Measurements from ENCODE around the gene NSF. TPM values are rescaled to one million over a fixed set of nuclear protein-coding genes. Genes with fewer than 3 reads are reported as not detected.

The NSF gene
- total and polyA plus RNA-seq, 4 experiments from 2014 or later = 14.6 to 67.3 (median 43.9) TPM

DNA sequence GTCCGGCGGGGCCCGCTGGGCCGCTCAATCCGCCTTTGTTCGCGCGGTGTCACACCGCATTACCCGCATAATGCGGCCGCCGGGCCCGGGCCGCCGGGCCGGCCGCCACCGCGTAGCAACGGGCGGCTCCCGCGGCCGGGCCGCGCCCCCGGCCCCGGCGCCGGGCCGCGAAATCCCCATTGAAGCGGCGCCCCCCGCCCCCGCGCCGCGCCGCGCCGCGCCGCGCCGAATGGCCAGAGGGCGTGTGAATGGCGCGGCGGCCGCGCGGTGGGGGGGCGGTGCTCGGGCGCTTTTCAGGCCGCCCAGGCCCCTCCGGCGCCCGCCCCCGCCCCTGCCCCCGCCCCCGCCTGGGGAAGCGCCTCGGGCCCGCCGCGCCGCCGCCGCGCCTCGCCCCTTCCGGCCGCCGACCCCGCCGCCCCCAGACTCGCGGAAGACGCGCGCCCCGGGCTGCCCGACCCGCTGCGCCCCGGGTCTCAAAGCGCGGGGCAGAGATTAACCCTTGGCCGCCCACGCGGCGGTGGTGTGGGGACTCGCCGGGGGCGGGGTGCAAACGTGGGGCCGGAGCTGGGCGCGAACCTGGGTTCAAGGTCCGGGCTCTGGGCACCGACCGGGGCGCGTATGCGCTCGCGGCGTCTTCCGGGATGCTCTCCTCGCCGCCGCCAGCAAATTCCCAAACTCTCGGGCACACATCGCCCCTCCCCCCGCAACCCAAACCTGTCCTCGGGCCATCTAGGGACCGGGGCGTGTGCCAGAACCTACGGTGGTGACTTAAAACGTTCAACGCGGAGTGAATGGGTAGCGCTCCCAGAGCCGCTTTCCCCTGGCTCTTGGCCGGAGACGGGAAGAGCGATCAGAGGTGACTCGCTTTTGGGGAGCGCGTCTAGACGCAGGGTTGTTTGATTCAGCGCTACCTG, 181.3 kb downstream of the NSF start:
- Mint-ChIP-seq H3K27ac (no peak overlapping the region), H3K36me3 (no peaks in the 10 kb centered on the region), H3K4me1 (peaks cover 5 to 25% (median 13%) of the 10 kb centered on the region in 4 donors), H3K27me3 (peaks cover 18 to 36% of the 10 kb centered on the region in 2 donors), H3K4me3 (peak overlapping the region; percentile 74 to 86 (median 78)), H3K9me3 (no peaks in the 10 kb centered on the region)
- peak in 1 of 5 donors; percentile 13 for DNase-seq
- H3K27ac ChIP-seq (ENCODE audit: low read depth, low read length) = no peak overlapping the region
- H3K27me3 ChIP-seq (ENCODE audit: insufficient read depth, low read length) = peaks cover 26% of the 10 kb centered on the region
- ChIA-PET CTCF (ENCODE audit: partially characterized antibody) (interaction anchor here (1.0 kb wide), 1 partner anchor 18 kb away, joined by 3 read pairs; no protein-coding TSS in a partner anchor), POLR2A (ENCODE audit: partially characterized antibody) (no interaction called here)
- no peaks in the 10 kb centered on the region for H3K36me3 ChIP-seq (ENCODE audit: insufficient read depth, low read length)
- no peaks in the 10 kb centered on the region for H3K9me3 ChIP-seq (ENCODE audit: control insufficient read depth in 1 of 2, low read length in 2 of 2)
- H3K4me1 ChIP-seq (ENCODE audit: insufficient read depth, low read length) = peaks cover 19% of the 10 kb centered on the region
- intact Hi-C loops (cut with micrococcal nuclease) = no loop called here
- peak overlapping the region; percentile 11 to 40 for H3K4me3 ChIP-seq (ENCODE audit: low read length in 2 of 2)

DNA sequence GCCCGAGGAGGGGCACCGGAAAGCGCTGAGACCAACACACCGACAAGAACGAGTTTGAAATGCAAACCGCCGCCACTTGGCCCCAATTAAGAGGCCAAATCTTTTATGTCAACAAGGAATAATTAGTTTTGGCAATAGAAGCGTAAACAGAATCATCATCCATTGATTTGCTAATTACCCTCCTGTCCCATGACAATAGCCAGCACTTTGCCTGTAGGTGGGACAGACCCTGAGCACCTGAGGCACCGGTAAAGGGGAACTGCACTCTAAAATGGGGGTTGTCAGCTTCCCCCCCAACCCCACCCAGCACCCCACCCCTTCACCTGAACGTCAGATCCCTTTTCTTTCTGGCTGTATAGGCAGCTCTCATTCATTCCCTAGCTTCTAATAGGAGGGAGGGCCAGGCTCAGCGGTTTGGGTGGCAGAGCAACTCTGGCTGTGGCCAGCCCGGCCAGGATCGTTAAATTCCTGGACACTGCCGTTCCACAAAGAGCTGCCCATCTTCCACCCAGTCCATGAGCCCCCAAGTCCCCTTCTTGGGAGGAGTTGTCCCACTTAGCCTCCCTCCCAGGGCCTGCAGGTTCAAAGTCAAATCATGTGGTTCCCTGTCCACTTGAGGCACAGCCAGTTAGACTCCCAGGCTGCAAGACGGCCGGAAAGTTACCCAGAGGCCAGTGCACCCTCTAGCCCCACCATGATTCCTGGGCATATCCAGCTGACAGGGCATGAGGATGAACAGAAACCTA, 182.2 kb downstream of the NSF start:
- H3K27me3 ChIP-seq (ENCODE audit: insufficient read depth, low read length) = peaks cover 26% of the 10 kb centered on the region
- peak overlapping the region; percentile 11 to 40 for H3K4me3 ChIP-seq (ENCODE audit: low read length in 2 of 2)
- H3K4me1 ChIP-seq (ENCODE audit: insufficient read depth, low read length) = peaks cover 19% of the 10 kb centered on the region
- no peaks in the 10 kb centered on the region for H3K36me3 Mint-ChIP-seq
- intact Hi-C loops (cut with micrococcal nuclease) = no loop called here
- no peak overlapping the region for H3K27ac ChIP-seq (ENCODE audit: low read depth, low read length)
- H3K27me3 Mint-ChIP-seq = peaks cover 16 to 35% of the 10 kb centered on the region in 2 donors
- no peak for DNase-seq
- CTCF ChIA-PET (ENCODE audit: partially characterized antibody) = interaction anchor here (1.0 kb wide), 1 partner anchor 19 kb away, joined by 3 read pairs; no protein-coding TSS in a partner anchor
- peak overlapping the region; percentile 74 to 86 (median 78) for H3K4me3 Mint-ChIP-seq
- H3K36me3 ChIP-seq (ENCODE audit: insufficient read depth, low read length) = no peaks in the 10 kb centered on the region
- H3K9me3 Mint-ChIP-seq = no peaks in the 10 kb centered on the region
- POLR2A ChIA-PET (ENCODE audit: partially characterized antibody) = no interaction called here
- peaks cover 4 to 25% (median 13%) of the 10 kb centered on the region in 4 donors for H3K4me1 Mint-ChIP-seq
- H3K27ac Mint-ChIP-seq = no peak overlapping the region
- H3K9me3 ChIP-seq (ENCODE audit: control insufficient read depth in 1 of 2, low read length in 2 of 2) = no peaks in the 10 kb centered on the region

GRCh38 chr17:46773221-46773605, 182.7 kb downstream of the NSF start:
- Mint-ChIP-seq H3K4me1 (peaks cover 4 to 25% (median 13%) of the 10 kb centered on the region in 4 donors), H3K4me3 (peak overlapping the region in 5 of 8 donors; percentile 39 to 77 (median 49)), H3K27me3 (peaks cover 18 to 37% of the 10 kb centered on the region in 2 donors), H3K36me3 (no peaks in the 10 kb centered on the region), H3K27ac (no peak overlapping the region), H3K9me3 (no peaks in the 10 kb centered on the region)
- ChIA-PET CTCF (ENCODE audit: partially characterized antibody) (interaction anchor here (1.0 kb wide), 1 partner anchor 20 kb away, joined by 3 read pairs; no protein-coding TSS in a partner anchor), POLR2A (ENCODE audit: partially characterized antibody) (no interaction called here)
- intact Hi-C loops (cut with micrococcal nuclease) = no loop called here
- Histone ChIP-seq H3K27ac (ENCODE audit: low read depth, low read length) (no peak overlapping the region), H3K27me3 (ENCODE audit: insufficient read depth, low read length) (peaks cover 26% of the 10 kb centered on the region), H3K4me3 (ENCODE audit: low read length in 2 of 2) (no peak overlapping the region), H3K36me3 (ENCODE audit: insufficient read depth, low read length) (no peaks in the 10 kb centered on the region), H3K9me3 (ENCODE audit: control insufficient read depth in 1 of 2, low read length in 2 of 2) (no peaks in the 10 kb centered on the region), H3K4me1 (ENCODE audit: insufficient read depth, low read length) (peaks cover 19% of the 10 kb centered on the region)
- DNase-seq = no peak

DNA sequence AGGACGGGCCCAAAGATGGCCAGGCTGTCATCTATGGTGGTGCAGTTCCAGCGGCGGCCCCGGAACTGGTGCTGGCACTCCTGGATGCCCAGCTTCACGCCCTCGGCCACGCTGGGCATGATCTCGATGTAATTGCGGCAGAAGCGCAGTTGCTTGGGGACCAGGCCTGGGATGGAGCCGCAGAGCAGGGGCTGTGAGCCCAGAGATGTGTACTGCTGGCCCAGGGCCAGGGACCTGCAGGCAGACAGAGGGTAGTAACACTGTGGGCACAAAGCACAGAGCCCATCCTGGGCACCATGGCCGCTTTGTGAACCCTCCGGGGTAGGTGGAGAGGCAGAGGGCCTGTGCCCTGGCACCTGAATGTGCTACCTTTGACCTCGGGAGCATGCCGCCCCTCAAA, 183.2 kb downstream of the NSF start:
- no peak overlapping the region for H3K4me3 ChIP-seq (ENCODE audit: low read length in 2 of 2)
- peaks cover 19% of the 10 kb centered on the region for H3K4me1 ChIP-seq (ENCODE audit: insufficient read depth, low read length)
- Mint-ChIP-seq H3K27ac (no peak overlapping the region), H3K27me3 (peaks cover 18 to 40% of the 10 kb centered on the region in 2 donors), H3K4me1 (peaks cover 4 to 25% (median 13%) of the 10 kb centered on the region in 4 donors), H3K36me3 (no peaks in the 10 kb centered on the region), H3K9me3 (no peaks in the 10 kb centered on the region), H3K4me3 (no peak overlapping the region)
- POLR2A ChIA-PET (ENCODE audit: partially characterized antibody) = no interaction called here
- H3K9me3 ChIP-seq (ENCODE audit: control insufficient read depth in 1 of 2, low read length in 2 of 2) = no peaks in the 10 kb centered on the region
- H3K27me3 ChIP-seq (ENCODE audit: insufficient read depth, low read length) = peaks cover 26% of the 10 kb centered on the region
- CTCF ChIA-PET (ENCODE audit: partially characterized antibody) = no interaction called here
- no peak overlapping the region for H3K27ac ChIP-seq (ENCODE audit: low read depth, low read length)
- no peak for DNase-seq
- intact Hi-C loops (cut with micrococcal nuclease) = no loop called here
- no peaks in the 10 kb centered on the region for H3K36me3 ChIP-seq (ENCODE audit: insufficient read depth, low read length)

GRCh38 chr17:46774108-46774737, 183.8 kb downstream of the NSF start:
- H3K9me3 ChIP-seq (ENCODE audit: control insufficient read depth in 1 of 2, low read length in 2 of 2) = no peaks in the 10 kb centered on the region
- Mint-ChIP-seq H3K4me1 (peaks cover 4 to 24% (median 13%) of the 10 kb centered on the region in 4 donors), H3K9me3 (no peaks in the 10 kb centered on the region), H3K27ac (no peak overlapping the region), H3K36me3 (no peaks in the 10 kb centered on the region), H3K4me3 (peak overlapping the region in 3 of 8 donors; percentile 13 to 39 (median 36)), H3K27me3 (peaks cover 18 to 42% of the 10 kb centered on the region in 2 donors)
- POLR2A ChIA-PET (ENCODE audit: partially characterized antibody) = no interaction called here
- peaks cover 19% of the 10 kb centered on the region for H3K4me1 ChIP-seq (ENCODE audit: insufficient read depth, low read length)
- no peak overlapping the region for H3K27ac ChIP-seq (ENCODE audit: low read depth, low read length)
- intact Hi-C loops (cut with micrococcal nuclease) = no loop called here
- CTCF ChIA-PET (ENCODE audit: partially characterized antibody) = no interaction called here
- no peak for DNase-seq
- H3K36me3 ChIP-seq (ENCODE audit: insufficient read depth, low read length) = no peaks in the 10 kb centered on the region
- peaks cover 26% of the 10 kb centered on the region for H3K27me3 ChIP-seq (ENCODE audit: insufficient read depth, low read length)
- no peak overlapping the region for H3K4me3 ChIP-seq (ENCODE audit: low read length in 2 of 2)

DNA sequence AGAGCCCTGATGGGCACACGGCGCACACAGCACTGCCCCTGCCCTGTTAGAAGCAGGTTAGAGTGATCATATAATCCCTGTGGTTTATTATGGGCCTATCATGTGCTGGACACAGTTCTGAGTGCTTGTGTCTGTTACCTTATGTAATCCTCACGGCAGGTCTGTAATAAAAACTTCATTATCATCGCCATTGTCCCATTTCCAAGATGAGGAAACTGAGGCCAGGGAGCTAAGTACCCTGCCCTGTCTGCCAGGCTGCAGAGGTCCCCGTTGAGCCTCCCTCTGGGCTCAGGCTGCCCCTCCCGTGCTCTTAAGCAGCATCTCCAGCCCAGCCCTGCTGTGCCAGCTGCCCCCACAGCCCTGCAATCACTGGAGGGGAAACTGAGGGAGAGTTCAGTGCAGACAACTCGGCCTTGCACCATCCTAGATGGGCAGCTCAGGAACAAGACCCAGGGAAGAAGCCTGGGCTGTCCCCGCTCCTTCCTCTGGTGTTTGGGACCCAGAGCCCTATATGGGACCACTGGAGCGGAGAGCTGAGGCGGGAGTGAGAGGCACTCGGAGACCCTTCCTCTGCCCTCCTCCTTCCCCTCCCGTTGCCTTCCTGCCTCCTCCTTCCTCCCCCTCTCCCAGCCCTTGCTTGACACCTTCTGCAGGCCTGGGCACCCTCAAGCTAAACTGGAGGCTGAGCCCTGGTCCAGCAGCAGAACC, 186.0 kb downstream of the NSF start:
- no peaks in the 10 kb centered on the region for H3K9me3 ChIP-seq (ENCODE audit: control insufficient read depth in 1 of 2, low read length in 2 of 2)
- ChIA-PET POLR2A (ENCODE audit: partially characterized antibody) (no interaction called here), CTCF (ENCODE audit: partially characterized antibody) (no interaction called here)
- H3K36me3 ChIP-seq (ENCODE audit: insufficient read depth, low read length) = no peaks in the 10 kb centered on the region
- peaks cover 10% of the 10 kb centered on the region for H3K4me1 ChIP-seq (ENCODE audit: insufficient read depth, low read length)
- H3K27me3 Mint-ChIP-seq = peaks cover 14 to 33% of the 10 kb centered on the region in 2 donors
- peaks cover 20% of the 10 kb centered on the region for H3K27me3 ChIP-seq (ENCODE audit: insufficient read depth, low read length)
- no peaks in the 10 kb centered on the region for H3K36me3 Mint-ChIP-seq
- intact Hi-C loops (cut with micrococcal nuclease) = no loop called here
- no peak for DNase-seq
- H3K4me1 Mint-ChIP-seq = peaks cover 2 to 12% (median 6%) of the 10 kb centered on the region in 4 donors
- no peaks in the 10 kb centered on the region for H3K9me3 Mint-ChIP-seq
- H3K4me3 Mint-ChIP-seq = no peak overlapping the region
- H3K27ac ChIP-seq (ENCODE audit: low read depth, low read length) = no peak overlapping the region
- no peak overlapping the region for H3K27ac Mint-ChIP-seq
- H3K4me3 ChIP-seq (ENCODE audit: low read length in 2 of 2) = no peak overlapping the region

All from CD4-positive, alpha-beta memory T cell (primary cell).